ENCODE measurements around the gene ACTR8. TPM values are rescaled to one million over a fixed set of nuclear protein-coding genes. Genes with fewer than 3 reads are reported as not detected.

Gene ACTR8
- polyA plus RNA-seq, 1 donor (not counting 4 experiments of a cell fraction or from before 2014, with no cell fraction given) = 28.8 TPM

- Histone ChIP-seq H4K20me1 (ENCODE audit: control insufficient read depth, extremely low read depth, insufficient read depth, low read length) (no peaks in the 10 kb centered on the region), H3K36me3 (ENCODE audit: control insufficient read depth in 2 of 2, extremely low read depth in 1 of 2, insufficient read depth in 2 of 2, low read length in 2 of 2) (no peaks in the 10 kb centered on the region), H3K4me1 (ENCODE audit: control insufficient read depth, extremely low read depth, insufficient read depth, low read length) (no peaks in the 10 kb centered on the region), H3K9me1 (ENCODE audit: control insufficient read depth, extremely low read depth, insufficient read depth, low read length) (no peaks in the 10 kb centered on the region), H2AFZ (ENCODE audit: control insufficient read depth, low read length) (no peak overlapping the region), H3K27me3 (ENCODE audit: control insufficient read depth, extremely low read depth, insufficient read depth, low read length) (no peaks in the 10 kb centered on the region), H3K9ac (ENCODE audit: control insufficient read depth, extremely low read depth, insufficient read depth, low read length) (no peak overlapping the region), H3K27ac (ENCODE audit: control insufficient read depth, insufficient read depth, low read length) (no peak overlapping the region), H3K4me3 (ENCODE audit: control insufficient read depth in 2 of 3, extremely low read depth in 1 of 3, insufficient read depth in 2 of 3, low read depth in 1 of 3, low read length in 3 of 3) (no peak overlapping the region), H3K9me3 (ENCODE audit: control insufficient read depth, low read depth, low read length) (no peaks in the 10 kb centered on the region), H3K79me2 (ENCODE audit: control insufficient read depth, insufficient read depth, low read length) (no peaks in the 10 kb centered on the region), H3K4me2 (ENCODE audit: control insufficient read depth, extremely low read depth, insufficient read depth, low read depth, low read length) (no peak overlapping the region)
- TF ChIP-seq CTCF (optimal IDR thresholded peaks at IDR 0.05 in 1 of 3, IDR thresholded peaks at IDR 0.05 in 1 of 3, conservative IDR thresholded peaks at IDR 0.05 in 1 of 3; ENCODE audit: extremely low read depth in 1 of 3, insufficient read depth in 2 of 3, low read length in 3 of 3) (no peak), EZH2 (IDR thresholded peaks at IDR 0.05; ENCODE audit: low read length) (no peak)
- no peak for DNase-seq (ENCODE audit: low read depth, low spot score)
- FAIRE-seq = no peak
- dilution Hi-C loops (cut with MboI; ENCODE audit: extremely low pct_ligation_motif_present, low sequenced_read_pairs) = no loop called here
Observed at GRCh38 chr3:53836084-53836872, 45.7 kb downstream of the ACTR8 start.

- Histone ChIP-seq H3K79me2 (ENCODE audit: control insufficient read depth, insufficient read depth, low read length) (no peaks in the 10 kb centered on the region), H2AFZ (ENCODE audit: control insufficient read depth, low read length) (no peak overlapping the region), H3K4me3 (ENCODE audit: control insufficient read depth in 2 of 3, extremely low read depth in 1 of 3, insufficient read depth in 2 of 3, low read depth in 1 of 3, low read length in 3 of 3) (no peak overlapping the region), H3K27ac (ENCODE audit: control insufficient read depth, insufficient read depth, low read length) (no peak overlapping the region), H3K36me3 (ENCODE audit: control insufficient read depth in 2 of 2, extremely low read depth in 1 of 2, insufficient read depth in 2 of 2, low read length in 2 of 2) (no peaks in the 10 kb centered on the region), H3K4me1 (ENCODE audit: control insufficient read depth, extremely low read depth, insufficient read depth, low read length) (no peaks in the 10 kb centered on the region), H4K20me1 (ENCODE audit: control insufficient read depth, extremely low read depth, insufficient read depth, low read length) (no peaks in the 10 kb centered on the region), H3K9me3 (ENCODE audit: control insufficient read depth, low read depth, low read length) (no peaks in the 10 kb centered on the region), H3K9me1 (ENCODE audit: control insufficient read depth, extremely low read depth, insufficient read depth, low read length) (no peaks in the 10 kb centered on the region), H3K4me2 (ENCODE audit: control insufficient read depth, extremely low read depth, insufficient read depth, low read depth, low read length) (no peak overlapping the region), H3K9ac (ENCODE audit: control insufficient read depth, extremely low read depth, insufficient read depth, low read length) (no peak overlapping the region), H3K27me3 (ENCODE audit: control insufficient read depth, extremely low read depth, insufficient read depth, low read length) (no peaks in the 10 kb centered on the region)
- dilution Hi-C loops (cut with MboI; ENCODE audit: extremely low pct_ligation_motif_present, low sequenced_read_pairs) = no loop called here
- TF ChIP-seq EZH2 (IDR thresholded peaks at IDR 0.05; ENCODE audit: low read length) (no peak), CTCF (optimal IDR thresholded peaks at IDR 0.05 in 1 of 3, IDR thresholded peaks at IDR 0.05 in 1 of 3, conservative IDR thresholded peaks at IDR 0.05 in 1 of 3; ENCODE audit: extremely low read depth in 1 of 3, insufficient read depth in 2 of 3, low read length in 3 of 3) (no peak)
- DNase-seq (ENCODE audit: low read depth, low spot score) (no peak), FAIRE-seq (no peak)
Observed at GRCh38 chr3:53835257-53835656, 46.7 kb downstream of the ACTR8 start.

Data from keratinocyte (primary cell).